Chondrocyte (in vitro differentiated cells): Measurements from ENCODE around the gene CASZ1. TPM values are rescaled to one million over a fixed set of nuclear protein-coding genes. Genes with fewer than 3 reads are reported as not detected.

Source experiments
- DNase-seq: peaks from one replicate; pipeline ENCODE4 v3.0.0; 2021; ENCODE audit warnings: mixed read lengths, low spot score
- H3K27ac Mint-ChIP-seq: one replicate; pipeline ENCODE4 v1.8.0; 2021; ENCODE audit warnings: mild to moderate bottlenecking, moderate library complexity, mixed read lengths; ENCODE audit not compliant: unreplicated experiment
- H3K27me3 Mint-ChIP-seq: 2 replicates; pipeline ENCODE4 v1.8.0; 2021; ENCODE audit warnings: low read depth, mixed read lengths
- H3K36me3 Mint-ChIP-seq: 2 replicates; pipeline ENCODE4 v1.8.0; 2021; ENCODE audit warnings: low read depth, mixed read lengths
- H3K4me1 Mint-ChIP-seq: 2 replicates; pipeline ENCODE4 v1.8.0; 2021; ENCODE audit warnings: low read depth, mild to moderate bottlenecking, mixed read lengths
- H3K4me3 Mint-ChIP-seq: one replicate; pipeline ENCODE4 v1.8.0; 2021; ENCODE audit warnings: mild to moderate bottlenecking, moderate library complexity, mixed read lengths; ENCODE audit not compliant: unreplicated experiment
- H3K9me3 Mint-ChIP-seq: 2 replicates; pipeline ENCODE4 v1.8.0; 2021; ENCODE audit warnings: low read depth, mixed read lengths
- CTCF ChIP-seq: fragments of 200-600 bp; sonication (generic); IDR thresholded peaks from 2 replicates; pipeline ENCODE4 v1.5.0; 2021; ENCODE audit warnings: antibody characterized with exemption, mild to moderate bottlenecking, moderate library complexity
- total RNA-seq: library from RNA; stranded (reverse); gene quantifications from 3 replicates; pipeline ENCODE4 v1.2.1, GENCODE V29; 2021

Gene CASZ1
- total RNA-seq, 1 donor from 2014 or later, result 4.1 TPM

GRCh38 chr1:10625076-10625475, 171.4 kb downstream of the CASZ1 start:
- no peaks in the 10 kb centered on the region for H3K9me3 Mint-ChIP-seq
- peak; percentile 67 for DNase-seq
- no peak for TF ChIP-seq CTCF
- H3K27me3 Mint-ChIP-seq, result no peaks in the 10 kb centered on the region
- H3K36me3 Mint-ChIP-seq, result peaks cover 6% of the 10 kb centered on the region
- H3K4me3 Mint-ChIP-seq, result no peak overlapping the region
- peaks cover 10% of the 10 kb centered on the region for H3K4me1 Mint-ChIP-seq
- no peak overlapping the region for H3K27ac Mint-ChIP-seq

GRCh38 chr1:10624256-10625050, 172.0 kb downstream of the CASZ1 start:
- Mint-ChIP-seq H3K9me3 (no peaks in the 10 kb centered on the region), H3K27ac (no peak overlapping the region), H3K4me3 (no peak overlapping the region), H3K36me3 (peaks cover 6% of the 10 kb centered on the region), H3K27me3 (no peaks in the 10 kb centered on the region), H3K4me1 (peaks cover 9% of the 10 kb centered on the region)
- TF ChIP-seq CTCF, result no peak
- DNase-seq, result peak; percentile 87

GRCh38 chr1:10623686-10624145, 172.7 kb downstream of the CASZ1 start:
- TF ChIP-seq CTCF, result no peak
- Mint-ChIP-seq H3K27ac (no peak overlapping the region), H3K4me1 (peaks cover 4% of the 10 kb centered on the region), H3K9me3 (no peaks in the 10 kb centered on the region), H3K27me3 (no peaks in the 10 kb centered on the region), H3K36me3 (peaks cover 6% of the 10 kb centered on the region), H3K4me3 (no peak overlapping the region)
- peak; percentile 53 for DNase-seq

- H3K36me3 Mint-ChIP-seq, result peaks cover 6% of the 10 kb centered on the region
- no peaks in the 10 kb centered on the region for H3K27me3 Mint-ChIP-seq
- peak; percentile 49 for DNase-seq
- H3K4me3 Mint-ChIP-seq, result no peak overlapping the region
- no peaks in the 10 kb centered on the region for H3K4me1 Mint-ChIP-seq
- no peak overlapping the region for H3K27ac Mint-ChIP-seq
- H3K9me3 Mint-ChIP-seq, result no peaks in the 10 kb centered on the region
- no peak for TF ChIP-seq CTCF
Observed at GRCh38 chr1:10622910-10623685, 173.3 kb downstream of the CASZ1 start.

- Mint-ChIP-seq H3K27ac (no peak overlapping the region), H3K36me3 (peaks cover 6% of the 10 kb centered on the region)
Observed at GRCh38 chr1:10621906-10622305, 174.5 kb downstream of the CASZ1 start.

More at GRCh38 chr1:10621906-10622305, 174.5 kb downstream of the CASZ1 start:
- peak; percentile 62 for DNase-seq
- H3K27me3 Mint-ChIP-seq, result no peaks in the 10 kb centered on the region
- no peaks in the 10 kb centered on the region for H3K4me1 Mint-ChIP-seq
- H3K9me3 Mint-ChIP-seq, result no peaks in the 10 kb centered on the region
- no peak overlapping the region for H3K4me3 Mint-ChIP-seq
- no peak for TF ChIP-seq CTCF
